ENCODE data around the gene REG4.
"Not testable (repeated sequence)": the region's sequence is repeated elsewhere in the genome, so short reads cannot be mapped to it uniquely, and the experiment has no call there.

Gene REG4

GRCh38 chr1:119844206-119844605 is 32.9 kb upstream of the REG4 start:
- POLR2A ChIA-PET; H3K36me3 ChIP-seq (ENCODE audit: control insufficient read depth in 2 of 2, insufficient read depth in 1 of 2, low read length in 2 of 2); H3K4me1 ChIP-seq (ENCODE audit: control insufficient read depth, insufficient read depth, low read length); H3K27ac ChIP-seq (ENCODE audit: extremely low read depth, low read depth, low read length); H3K9me3 ChIP-seq (ENCODE audit: control insufficient read depth, insufficient read depth, low read depth, low read length); H3K4me3 ChIP-seq (ENCODE audit: low read depth, low read length): not testable (repeated sequence)
- 0 out of 2 replicates have a peak, but pooled peaks have one; percentile 6 for TF ChIP-seq ZNF654 (tag by site-specific recombination; IDR thresholded peaks at IDR 0.05; ENCODE audit: low read depth)
- CTCF ChIA-PET, result interaction anchor here (1.2 to 2.2 kb wide), 4 partner anchors 15 to 113 kb away, joined by 3 to 9 read pairs (median 6); no protein-coding TSS in a partner anchor

DNA sequence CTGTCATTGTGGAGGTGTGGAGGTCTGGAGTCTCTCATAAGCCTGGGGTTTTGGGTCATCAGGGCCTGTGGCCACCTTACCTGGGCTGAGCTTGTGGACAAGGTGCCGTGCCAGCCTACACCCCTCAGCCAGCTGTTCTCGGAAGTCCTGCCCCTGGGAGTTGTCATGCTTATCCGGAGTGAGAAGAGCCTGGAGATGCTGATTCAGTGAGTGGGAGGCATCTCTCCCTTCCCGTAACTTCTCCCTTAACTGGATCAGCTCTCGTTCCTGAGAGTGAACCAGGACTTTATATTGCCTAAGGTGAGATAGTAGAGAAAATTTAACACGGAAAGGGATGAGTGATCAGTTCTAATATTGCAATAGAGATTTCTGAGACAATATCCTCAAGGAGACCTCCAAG is 30.0 kb upstream of the REG4 start:
- TF ChIP-seq SETDB1 (IDR thresholded peaks at IDR 0.05; ENCODE audit: insufficient read length, low read length), result no peak
- no peak for TF ChIP-seq ZNF580 (tag by site-specific recombination; IDR thresholded peaks at IDR 0.05)
- TF ChIP-seq ZNF24 (tag by site-specific recombination; IDR thresholded peaks at IDR 0.05), result no peak
- Histone ChIP-seq H3K4me3 (ENCODE audit: low read depth, low read length) (no peak overlapping the region), H3K36me3 (ENCODE audit: control insufficient read depth in 2 of 2, insufficient read depth in 1 of 2, low read length in 2 of 2) (no peaks in the 10 kb centered on the region), H3K4me1 (ENCODE audit: control insufficient read depth, insufficient read depth, low read length) (no peaks in the 10 kb centered on the region), H3K27ac (ENCODE audit: extremely low read depth, low read depth, low read length) (no peak overlapping the region), H3K9me3 (ENCODE audit: control insufficient read depth, insufficient read depth, low read depth, low read length) (no peaks in the 10 kb centered on the region)
- ChIA-PET POLR2A (no interaction called here), CTCF (interaction anchor here (0.5 kb wide), 1 partner anchor 38 kb away, joined by 3 read pairs; no protein-coding TSS in a partner anchor)

GRCh38 chr1:119840745-119841144 is 29.5 kb upstream of the REG4 start:
- no peak overlapping the region for H3K4me3 ChIP-seq (ENCODE audit: low read depth, low read length)
- TF ChIP-seq, protein P1, sequence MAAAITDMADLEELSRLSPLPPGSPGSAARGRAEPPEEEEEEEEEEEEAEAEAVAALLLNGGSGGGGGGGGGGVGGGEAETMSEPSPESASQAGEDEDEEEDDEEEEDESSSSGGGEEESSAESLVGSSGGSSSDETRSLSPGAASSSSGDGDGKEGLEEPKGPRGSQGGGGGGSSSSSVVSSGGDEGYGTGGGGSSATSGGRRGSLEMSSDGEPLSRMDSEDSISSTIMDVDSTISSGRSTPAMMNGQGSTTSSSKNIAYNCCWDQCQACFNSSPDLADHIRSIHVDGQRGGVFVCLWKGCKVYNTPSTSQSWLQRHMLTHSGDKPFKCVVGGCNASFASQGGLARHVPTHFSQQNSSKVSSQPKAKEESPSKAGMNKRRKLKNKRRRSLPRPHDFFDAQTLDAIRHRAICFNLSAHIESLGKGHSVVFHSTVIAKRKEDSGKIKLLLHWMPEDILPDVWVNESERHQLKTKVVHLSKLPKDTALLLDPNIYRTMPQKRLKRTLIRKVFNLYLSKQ (tag by site-specific recombination; IDR thresholded peaks at IDR 0.05; ENCODE audit: borderline replicate concordance), result no peak
- TF ChIP-seq OSR2 (tag by site-specific recombination; IDR thresholded peaks at IDR 0.05) (no peak), ZBTB7A (tag by site-specific recombination; IDR thresholded peaks at IDR 0.05; ENCODE audit: low read depth) (no peak), ZNF558 (tag by site-specific recombination; IDR thresholded peaks at IDR 0.05) (no peak), ZNF513 (tag by site-specific recombination; IDR thresholded peaks at IDR 0.05) (no peak), ZNF10 (tag by site-specific recombination; IDR thresholded peaks at IDR 0.05) (no peak), SETDB1 (IDR thresholded peaks at IDR 0.05; ENCODE audit: insufficient read length, low read length) (no peak), KLF1 (tag by site-specific recombination; IDR thresholded peaks at IDR 0.05) (no peak), ZNF23 (tag by site-specific recombination; IDR thresholded peaks at IDR 0.05; ENCODE audit: borderline replicate concordance) (no peak), KLF7 (tag by site-specific recombination; IDR thresholded peaks at IDR 0.05; ENCODE audit: borderline replicate concordance) (no peak), REPIN1 (tag by site-specific recombination; IDR thresholded peaks at IDR 0.05; ENCODE audit: low read depth) (no peak), ZNF2 (tag by site-specific recombination; IDR thresholded peaks at IDR 0.05) (no peak), ZNF37A (tag by site-specific recombination; IDR thresholded peaks at IDR 0.05) (no peak), ZNF670 (tag by site-specific recombination; IDR thresholded peaks at IDR 0.05; ENCODE audit: low read depth) (no peak), ZBTB1 (tag by site-specific recombination; IDR thresholded peaks at IDR 0.05) (no peak), GLI4 (tag by site-specific recombination; IDR thresholded peaks at IDR 0.05) (no peak)
- ChIA-PET POLR2A (no interaction called here), CTCF (interaction anchor here (0.5 kb wide), 1 partner anchor 37 kb away, joined by 3 read pairs; no protein-coding TSS in a partner anchor)
- H3K9me3 ChIP-seq (ENCODE audit: control insufficient read depth, insufficient read depth, low read depth, low read length), result no peaks in the 10 kb centered on the region
- H3K27ac ChIP-seq (ENCODE audit: extremely low read depth, low read depth, low read length), result no peak overlapping the region
- no peaks in the 10 kb centered on the region for H3K36me3 ChIP-seq (ENCODE audit: control insufficient read depth in 2 of 2, insufficient read depth in 1 of 2, low read length in 2 of 2)
- H3K4me1 ChIP-seq (ENCODE audit: control insufficient read depth, insufficient read depth, low read length), result no peaks in the 10 kb centered on the region

Measured in HEK293 (cell line).